ENCODE measurements around the gene SMAD5.

The SMAD5 gene

DNA sequence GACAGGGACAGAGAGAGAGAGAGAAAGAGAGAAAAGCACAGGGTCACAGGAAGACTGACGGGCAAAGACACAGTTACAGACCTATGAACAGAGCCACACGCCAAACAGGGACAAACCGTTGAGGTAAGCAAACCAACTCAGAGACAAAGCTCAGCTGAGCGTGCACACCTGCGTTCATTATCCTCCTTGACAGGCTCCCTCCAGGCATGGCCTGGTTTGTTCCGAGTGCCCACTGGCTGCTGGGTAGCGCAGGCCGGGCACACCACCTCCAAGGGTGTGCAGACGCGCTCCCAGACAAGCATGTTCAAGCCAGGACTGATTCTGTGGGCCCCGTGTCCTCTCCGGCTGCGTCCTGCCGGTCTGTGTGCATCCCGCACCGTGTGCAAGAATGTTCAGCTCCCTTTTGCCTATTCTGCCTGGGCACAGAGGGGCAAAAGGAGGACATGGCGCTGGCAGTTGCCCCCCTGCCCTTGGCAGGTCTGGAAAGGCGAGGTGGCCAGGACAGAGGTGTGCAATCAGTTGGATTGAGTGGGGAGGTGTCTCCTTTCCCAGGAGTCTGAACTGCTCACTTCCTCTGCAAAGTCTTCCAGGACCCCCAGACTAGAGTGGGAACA lies 60.8 kb downstream of the SMAD5 start:
- in situ Hi-C loops (cut with MboI; ENCODE audit: low sequenced_read_pairs), result no loop called here

DNA sequence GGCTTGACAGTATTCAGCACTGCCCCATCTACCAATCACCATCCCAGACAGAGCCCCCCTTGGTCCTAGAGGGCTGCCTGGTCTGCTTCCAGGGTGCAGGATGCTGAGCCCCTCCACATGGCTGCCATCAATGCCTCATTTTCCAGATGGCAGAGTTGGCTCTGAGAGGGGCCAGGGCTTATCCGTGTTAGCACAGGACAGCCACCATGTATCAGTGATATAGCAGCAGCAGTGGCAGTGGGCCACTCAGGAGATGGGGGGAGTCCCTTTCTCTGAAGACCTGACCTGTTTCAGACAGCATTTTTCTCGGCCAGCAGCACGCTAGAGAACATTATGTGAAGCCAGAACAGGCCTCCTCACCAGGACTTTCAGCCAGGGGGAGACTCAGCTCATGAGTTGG lies 61.9 kb downstream of the SMAD5 start:
- in situ Hi-C loops (cut with MboI; ENCODE audit: low sequenced_read_pairs), result no loop called here

DNA sequence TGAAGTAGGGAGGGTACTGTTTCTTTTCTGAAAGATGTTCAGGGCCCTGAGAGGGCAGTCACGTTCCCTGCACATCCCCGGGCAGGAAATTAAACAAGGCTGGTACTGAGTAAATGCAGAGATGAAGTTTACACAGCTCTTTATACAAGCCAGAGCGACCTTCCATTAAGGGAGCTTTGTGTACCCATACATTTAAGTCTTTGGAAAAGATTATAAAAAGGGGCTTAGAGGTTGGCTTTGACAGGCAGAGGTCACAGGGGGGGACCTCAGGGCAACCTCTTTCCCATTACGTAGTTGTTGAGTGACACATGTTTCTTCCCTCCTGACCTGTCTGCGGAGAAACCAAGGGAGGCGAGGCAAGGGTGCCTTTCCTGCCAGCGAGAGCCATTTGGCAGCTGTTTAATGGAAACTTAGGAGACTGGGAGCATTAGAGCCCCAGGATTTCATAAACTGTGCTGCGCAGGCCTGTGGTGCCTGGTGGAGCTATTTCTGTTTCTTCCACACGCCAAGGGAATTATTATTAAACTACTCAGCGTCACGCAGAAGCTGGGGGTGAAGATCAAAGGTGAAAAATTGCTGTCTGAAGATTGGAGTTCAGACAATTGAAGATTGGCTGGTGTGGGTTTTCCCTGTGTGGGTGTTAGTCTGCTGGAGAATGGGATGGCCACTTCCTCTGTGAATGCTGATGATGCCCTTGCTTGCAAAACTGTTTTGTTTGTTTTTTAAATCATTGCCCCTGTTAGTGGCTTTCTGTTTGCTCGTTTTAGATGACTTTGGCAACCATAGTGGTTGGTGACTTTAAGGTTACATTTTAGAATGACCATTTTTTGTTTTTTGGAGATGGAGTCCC lies 63.6 kb downstream of the SMAD5 start:
- in situ Hi-C loops (cut with MboI; ENCODE audit: low sequenced_read_pairs), result no loop called here

DNA sequence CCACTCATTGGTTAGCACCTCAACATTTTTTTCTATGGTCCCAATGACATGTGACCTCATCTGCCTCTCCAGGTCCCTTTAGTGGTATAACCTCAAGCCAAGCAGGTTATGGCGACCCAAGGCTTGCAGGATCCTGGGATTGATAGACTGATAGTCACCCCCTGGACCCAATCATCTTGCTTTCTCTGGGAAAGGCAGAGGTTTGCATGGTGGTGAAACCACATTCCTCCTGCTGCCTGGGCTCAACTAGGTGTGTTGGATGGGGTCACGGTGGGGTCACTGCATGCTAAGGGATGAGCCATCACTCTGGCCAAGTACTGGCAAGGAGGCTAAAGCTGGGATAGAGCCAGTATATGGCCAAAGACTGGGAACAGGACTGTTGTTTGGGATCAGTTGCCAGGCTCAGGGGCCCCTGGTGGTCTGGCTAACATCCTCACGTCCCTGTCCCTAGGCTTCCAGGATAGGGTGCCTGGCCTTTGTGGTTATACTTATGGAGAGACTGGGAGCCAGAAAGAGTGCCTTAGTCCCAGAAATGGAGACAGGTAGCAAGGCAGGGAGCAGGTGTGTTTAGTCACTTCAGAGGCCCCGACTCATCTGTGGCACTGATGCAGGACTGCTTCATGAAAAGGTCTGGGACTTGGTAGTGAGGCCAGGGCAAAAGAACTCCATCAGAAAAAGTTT lies 65.0 kb downstream of the SMAD5 start:
- in situ Hi-C loops (cut with MboI; ENCODE audit: low sequenced_read_pairs), result no loop called here

DNA sequence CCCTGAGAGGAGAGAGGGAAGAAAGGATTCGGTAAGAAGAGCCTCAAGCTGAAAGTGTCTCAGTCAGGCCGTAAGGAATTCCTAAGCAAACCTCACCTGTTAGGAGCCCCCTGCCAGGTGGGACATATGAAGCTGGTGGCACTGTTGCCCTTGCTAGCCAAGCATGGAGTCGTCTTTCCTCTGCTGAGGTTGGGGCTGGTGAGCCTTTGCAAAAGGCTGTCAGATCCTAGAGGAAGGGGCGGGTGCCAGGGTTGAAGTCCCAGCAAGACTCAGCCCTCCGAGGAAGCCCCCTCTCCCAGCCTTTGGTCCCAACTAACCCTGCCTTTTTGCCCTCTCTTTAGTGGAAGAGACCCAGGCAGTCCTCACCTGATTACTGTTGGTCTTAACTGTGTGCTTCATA lies 65.8 kb downstream of the SMAD5 start:
- in situ Hi-C loops (cut with MboI; ENCODE audit: low sequenced_read_pairs), result no loop called here

DNA sequence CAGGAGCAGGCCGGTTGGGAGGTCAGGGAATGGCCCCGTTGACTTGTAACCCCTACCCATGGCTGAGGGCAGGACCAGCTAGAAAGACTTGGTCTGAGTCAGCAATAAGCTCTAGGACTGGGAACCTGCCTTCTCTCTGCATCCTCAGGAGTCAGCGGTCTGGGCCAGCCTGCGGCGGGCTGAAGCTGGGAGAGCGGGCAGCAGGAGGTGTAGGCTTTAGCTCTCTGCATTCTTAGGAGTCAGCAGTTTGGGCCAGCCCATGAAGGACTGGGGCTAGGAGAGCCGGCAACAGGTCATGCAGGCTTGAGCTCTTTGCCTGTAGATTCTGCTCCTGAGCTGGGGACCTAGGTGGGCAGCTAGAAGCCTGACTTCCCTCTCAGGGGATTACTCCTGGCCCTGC lies 66.8 kb downstream of the SMAD5 start:
- in situ Hi-C loops (cut with MboI; ENCODE audit: low sequenced_read_pairs), result no loop called here

DNA sequence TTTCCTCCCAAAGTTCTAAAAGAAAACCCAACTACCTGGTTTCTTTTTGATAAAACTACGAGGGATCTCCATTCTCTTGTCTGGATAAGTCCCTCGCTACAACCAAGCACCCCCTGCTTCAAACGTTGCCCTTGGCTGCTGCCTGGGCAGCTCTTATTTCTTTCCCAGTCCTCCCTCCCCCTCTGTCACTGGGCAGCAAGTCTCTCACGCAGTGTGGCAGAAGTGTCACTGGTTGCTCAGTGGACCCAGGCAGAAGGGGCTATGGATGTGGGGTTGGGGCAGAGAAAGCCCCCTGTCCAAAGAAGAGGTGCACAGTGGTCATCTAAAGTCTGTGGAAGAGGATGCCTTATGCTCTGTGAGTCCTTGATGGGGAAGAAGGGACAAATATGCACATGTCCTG lies 67.5 kb downstream of the SMAD5 start:
- in situ Hi-C loops (cut with MboI; ENCODE audit: low sequenced_read_pairs), result loop anchor here (25.0 kb wide), 1 partner anchor 313 kb away; the partner anchor contains the start of gene IL9

DNA sequence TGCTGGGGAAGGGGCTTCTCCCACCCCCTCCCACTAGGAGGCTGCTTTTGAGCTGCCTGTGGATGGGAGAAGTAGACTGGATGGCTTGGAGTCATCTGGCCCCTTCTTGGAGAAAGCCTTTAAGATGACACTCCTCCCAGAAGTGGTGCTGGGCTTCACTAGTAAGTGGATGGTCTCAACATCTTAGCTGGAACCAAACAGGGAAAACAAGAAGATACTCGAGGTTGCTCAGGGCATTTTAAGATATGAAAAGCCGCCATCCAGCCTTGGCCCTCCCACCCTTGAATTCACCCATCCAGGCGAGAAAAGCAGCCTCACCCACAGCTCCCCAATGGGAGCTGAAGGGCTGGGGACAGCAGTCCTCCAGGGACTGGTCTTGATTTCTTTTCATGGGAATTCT lies 68.1 kb downstream of the SMAD5 start:
- in situ Hi-C loops (cut with MboI; ENCODE audit: low sequenced_read_pairs), result loop anchor here (25.0 kb wide), 1 partner anchor 313 kb away; the partner anchor contains the start of gene IL9

DNA sequence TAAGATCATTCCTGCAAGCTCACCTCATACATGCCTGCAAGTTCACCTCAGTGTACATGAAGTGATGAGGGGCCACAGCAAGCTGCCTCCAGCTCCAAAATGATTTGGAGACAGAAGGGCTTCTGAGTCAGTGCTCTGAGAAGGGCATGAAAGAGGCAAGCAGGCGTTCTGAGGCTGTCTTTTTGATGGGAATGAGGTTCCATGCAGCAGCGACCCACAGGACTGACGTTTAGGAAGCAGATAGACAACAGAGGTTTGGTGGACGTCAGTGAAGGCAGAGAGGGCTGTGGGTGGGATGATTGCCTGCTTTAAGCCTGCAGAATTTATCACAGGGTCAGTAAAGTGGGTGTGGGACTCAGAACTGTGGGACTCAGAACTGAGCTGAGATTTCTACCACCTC lies 69.2 kb downstream of the SMAD5 start:
- in situ Hi-C loops (cut with MboI; ENCODE audit: low sequenced_read_pairs), result loop anchor here (25.0 kb wide), 1 partner anchor 315 kb away; the partner anchor contains the start of gene IL9

DNA sequence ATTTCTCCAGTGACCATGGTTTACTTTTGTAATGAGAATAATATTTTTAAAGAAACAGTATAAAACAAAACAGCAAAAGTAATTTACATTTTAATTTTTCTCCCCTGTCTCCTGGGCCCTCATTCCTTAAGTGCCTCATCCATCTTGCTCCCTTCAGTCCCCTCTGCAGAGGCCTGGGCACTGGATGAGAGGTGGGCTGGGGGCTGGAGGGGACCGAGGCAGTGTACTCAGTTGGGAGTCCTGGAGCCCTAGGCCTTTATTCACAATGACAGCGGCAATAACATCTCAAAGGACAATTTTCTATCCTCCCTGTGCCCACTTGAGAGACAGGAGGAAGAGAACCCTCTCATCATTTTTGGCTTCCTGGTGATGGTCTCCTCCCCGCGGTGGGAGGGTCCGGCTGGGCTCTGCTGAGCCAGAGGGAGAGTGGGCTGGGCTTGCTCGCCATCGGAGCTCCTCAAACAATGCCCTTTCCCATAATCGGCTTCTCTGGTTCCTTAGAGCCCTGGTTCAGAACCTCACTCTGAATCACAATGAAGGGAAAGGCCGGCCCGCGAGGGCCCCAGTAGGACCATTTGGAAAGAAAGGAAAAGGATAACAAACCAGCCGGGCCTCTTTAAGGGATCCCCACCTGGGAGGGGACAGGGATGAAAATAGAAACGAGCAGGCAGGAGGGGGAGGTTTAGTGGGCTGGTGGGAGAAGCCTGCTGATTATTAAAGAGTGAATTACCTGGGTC lies 70.0 kb downstream of the SMAD5 start:
- in situ Hi-C loops (cut with MboI; ENCODE audit: low sequenced_read_pairs), result loop anchor here (25.0 kb wide), 1 partner anchor 315 kb away; the partner anchor contains the start of gene IL9

DNA sequence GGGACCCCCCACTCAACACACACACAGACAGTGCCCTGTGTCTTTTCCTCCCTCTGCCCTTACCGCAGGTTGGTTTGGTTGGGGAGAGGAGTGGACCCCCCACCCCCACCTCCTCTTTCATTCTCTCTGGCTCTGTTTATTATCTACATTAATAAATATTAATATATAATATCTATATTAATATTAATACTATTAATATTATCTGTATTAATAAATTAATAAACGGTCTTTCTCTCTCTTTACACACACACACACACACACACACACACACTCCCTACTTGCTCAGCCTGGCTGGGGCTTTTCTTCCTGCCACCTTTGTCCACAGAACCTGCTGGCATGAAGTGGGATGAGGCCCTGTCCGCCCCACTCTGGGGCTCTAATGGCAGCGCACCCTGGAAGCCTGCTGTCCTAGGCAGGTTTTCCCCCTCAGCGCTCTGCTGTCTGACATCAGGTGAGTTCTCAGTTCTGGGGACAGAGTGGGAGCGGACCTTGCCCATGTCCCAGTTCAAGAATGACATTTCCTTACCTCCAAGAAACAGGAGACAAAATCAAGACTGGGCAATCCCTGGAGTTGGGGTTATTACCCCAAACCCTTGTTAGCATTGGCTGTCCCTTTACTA lies 70.8 kb downstream of the SMAD5 start:
- in situ Hi-C loops (cut with MboI; ENCODE audit: low sequenced_read_pairs), result loop anchor here (25.0 kb wide), 1 partner anchor 316 kb away; the partner anchor contains the start of gene IL9

DNA sequence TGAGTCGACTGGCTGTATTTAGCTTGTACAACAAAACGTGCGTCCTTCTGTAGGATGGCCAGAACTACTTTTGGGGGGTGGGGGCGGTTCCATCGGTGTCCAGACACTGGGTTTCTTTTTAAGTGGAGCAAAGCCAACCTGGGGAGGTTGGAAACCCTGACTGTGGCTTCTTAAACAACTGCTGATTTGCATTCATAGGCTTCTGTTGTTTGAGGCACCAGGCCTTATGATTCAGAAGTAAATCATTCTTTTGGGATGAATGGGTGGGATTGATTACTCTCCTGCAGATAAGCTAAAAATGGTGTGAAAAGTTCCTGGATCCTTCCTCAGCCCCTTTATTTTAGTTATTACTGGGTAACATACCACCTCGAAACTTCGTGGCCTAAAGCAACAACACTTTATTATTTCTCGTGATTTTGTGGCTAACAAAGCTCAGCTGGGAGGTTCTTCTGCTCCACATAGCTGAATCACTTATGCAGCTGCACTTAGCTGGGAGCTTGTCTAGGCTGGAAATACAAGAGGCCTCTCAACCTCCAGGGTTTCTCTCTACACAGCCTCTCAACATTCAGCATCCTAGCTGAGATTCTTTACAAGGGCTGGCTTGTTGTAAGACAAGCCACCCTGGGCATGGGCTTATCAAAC lies 72.5 kb downstream of the SMAD5 start:
- in situ Hi-C loops (cut with MboI; ENCODE audit: low sequenced_read_pairs), result loop anchor here (25.0 kb wide), 1 partner anchor 318 kb away; the partner anchor contains the start of gene IL9

DNA sequence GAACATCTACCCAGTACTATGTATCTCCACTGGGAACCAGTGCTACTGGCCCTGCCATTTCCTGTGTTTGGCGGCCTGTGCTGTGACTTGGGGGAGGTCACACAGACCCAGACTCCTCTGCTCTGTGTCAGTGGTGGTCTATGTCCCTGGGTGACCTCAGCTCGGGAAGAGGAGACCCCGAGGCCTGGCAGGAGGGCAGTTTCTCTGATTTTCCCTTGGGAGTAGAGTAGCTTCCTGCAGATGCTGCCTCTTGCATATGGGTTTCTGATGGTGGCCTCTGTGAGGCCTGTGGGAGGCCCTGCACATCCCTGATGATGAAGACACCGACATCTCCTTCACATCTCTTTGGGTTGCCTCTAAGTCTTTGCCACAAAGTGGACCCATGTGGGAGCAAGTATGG lies 73.3 kb downstream of the SMAD5 start:
- in situ Hi-C loops (cut with MboI; ENCODE audit: low sequenced_read_pairs), result loop anchor here (25.0 kb wide), 1 partner anchor 319 kb away; the partner anchor contains the start of gene IL9

DNA sequence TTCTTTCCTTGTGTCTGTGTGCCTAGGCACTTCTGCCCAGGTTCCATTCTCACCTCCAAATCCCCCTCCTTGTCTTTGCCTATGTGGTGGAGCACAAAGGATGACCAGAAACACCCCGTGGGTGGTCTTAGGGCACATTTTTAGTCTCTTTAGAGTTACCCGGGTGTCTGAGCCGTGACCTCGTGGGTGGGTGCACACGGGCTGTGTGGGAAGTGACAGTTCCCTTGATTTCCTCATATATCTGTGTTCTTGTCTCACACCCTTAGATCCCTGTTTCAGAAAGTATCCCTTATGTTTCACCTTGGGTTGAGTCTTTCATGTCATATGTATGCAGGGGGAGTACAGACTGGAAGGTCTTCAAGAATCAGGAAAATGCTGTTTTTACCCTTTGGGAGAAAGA lies 73.7 kb downstream of the SMAD5 start:
- in situ Hi-C loops (cut with MboI; ENCODE audit: low sequenced_read_pairs), result loop anchor here (25.0 kb wide), 1 partner anchor 319 kb away; the partner anchor contains the start of gene IL9

DNA sequence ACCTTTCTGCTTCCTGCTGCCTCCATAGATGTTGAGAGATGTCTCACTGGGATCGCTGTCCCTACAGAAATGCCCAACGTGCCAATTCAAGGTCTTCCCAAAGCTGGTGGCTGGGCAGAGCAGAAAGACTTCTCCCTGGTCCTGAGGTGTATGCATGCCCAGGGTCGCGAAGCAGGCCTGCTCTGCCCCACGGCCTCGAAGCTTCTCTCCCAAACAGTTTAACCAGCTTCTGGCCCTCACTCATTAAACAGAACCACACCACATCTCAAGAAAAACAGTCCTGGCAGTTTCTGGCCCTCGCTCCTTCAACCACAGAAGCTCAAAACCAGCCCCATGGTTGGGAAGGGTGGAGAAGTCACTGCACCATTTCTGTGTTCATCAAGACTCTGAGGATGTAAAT lies 75.0 kb downstream of the SMAD5 start:
- in situ Hi-C loops (cut with MboI; ENCODE audit: low sequenced_read_pairs), result loop anchor here (25.0 kb wide), 1 partner anchor 320 kb away; the partner anchor contains the start of gene IL9

DNA sequence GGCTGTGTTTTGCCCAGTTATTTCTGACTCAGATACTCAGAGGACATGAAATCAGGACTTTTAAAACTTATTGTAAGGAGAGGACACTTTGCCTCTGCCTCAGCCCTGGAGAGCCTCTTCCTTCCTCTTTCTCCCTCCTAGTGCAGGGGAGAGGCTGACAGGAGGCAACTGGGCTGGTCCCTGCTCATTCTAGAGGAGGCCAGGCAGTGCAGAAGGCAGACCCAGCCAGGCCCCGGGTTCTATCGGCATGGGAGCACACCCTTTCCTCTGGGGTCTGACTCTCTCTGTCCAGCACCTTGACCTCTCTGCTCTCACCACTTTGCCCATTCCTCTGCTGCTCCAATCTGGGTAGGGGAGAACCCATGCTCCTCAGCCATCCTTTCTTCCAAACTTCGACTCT lies 76.3 kb downstream of the SMAD5 start:
- in situ Hi-C loops (cut with MboI; ENCODE audit: low sequenced_read_pairs), result loop anchor here (25.0 kb wide), 1 partner anchor 322 kb away; the partner anchor contains the start of gene IL9

DNA sequence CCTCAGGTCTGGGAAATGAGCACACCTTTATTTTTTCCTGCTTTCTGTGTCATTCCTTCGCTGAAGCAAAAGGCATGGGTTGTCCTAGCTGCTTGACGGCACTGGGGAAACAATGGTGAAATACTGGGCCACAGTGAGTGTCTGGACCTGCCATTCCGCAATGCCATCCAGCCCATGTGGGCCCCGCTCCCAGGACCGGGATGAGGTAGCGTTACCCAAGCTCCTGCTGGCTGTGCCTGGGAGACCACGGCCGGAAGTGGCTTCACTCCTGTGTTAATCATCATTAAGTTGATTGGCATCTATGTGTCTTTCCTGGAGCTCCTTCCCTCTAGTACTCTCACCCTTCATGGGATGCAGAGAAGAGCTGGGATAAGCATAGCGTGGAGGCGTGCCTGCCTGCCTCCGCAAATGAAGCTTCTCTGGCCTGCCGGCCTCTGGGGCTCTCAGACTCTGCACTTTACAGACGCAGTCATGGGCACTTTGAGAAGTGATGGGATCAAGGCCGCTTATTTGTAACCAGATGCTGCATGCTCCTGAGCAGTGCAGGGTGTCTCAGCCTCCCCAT lies 76.8 kb downstream of the SMAD5 start:
- in situ Hi-C loops (cut with MboI; ENCODE audit: low sequenced_read_pairs), result loop anchor here (25.0 kb wide), 1 partner anchor 322 kb away; the partner anchor contains the start of gene IL9

DNA sequence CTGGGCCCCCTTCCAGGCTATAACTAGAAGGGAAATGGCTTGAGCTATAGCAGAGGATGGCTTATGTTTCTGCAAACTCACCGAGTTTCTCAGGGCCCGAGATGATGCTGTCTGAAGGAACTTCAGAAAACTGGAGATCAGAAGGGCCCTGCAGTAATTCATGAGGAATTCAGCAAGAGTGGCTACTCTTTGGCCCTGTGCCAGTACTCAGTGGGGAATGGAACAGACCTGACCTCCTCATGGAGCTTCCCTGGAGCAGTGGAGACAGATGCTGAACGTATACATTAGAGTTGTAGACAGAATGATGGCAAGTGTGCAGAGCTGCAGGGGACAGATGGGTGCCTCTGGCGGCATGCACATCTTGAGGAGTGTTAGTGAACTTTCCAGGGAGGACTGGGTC lies 77.6 kb downstream of the SMAD5 start:
- in situ Hi-C loops (cut with MboI; ENCODE audit: low sequenced_read_pairs), result loop anchor here (25.0 kb wide), 1 partner anchor 323 kb away; the partner anchor contains the start of gene IL9
